K562 (cell line): Measurements from ENCODE around the gene SPAG9. TPM values are rescaled to one million over a fixed set of nuclear protein-coding genes. Genes with fewer than 3 reads are reported as not detected.

Experiments used
- ARNT ChIP-seq, 2 experiments: fragments of 450-650 bp; IDR thresholded peaks; 2 replicates each; pipeline ENCODE4 v1.6.1; 2016; ENCODE audit warnings: mild to moderate bottlenecking in 1 of 2
- E2F3 ChIP-seq: fragments of 250-450 bp; sonication (Bioruptor Pico); IDR thresholded peaks from 2 replicates; pipeline ENCODE4 v1.4.0; 2020; ENCODE audit warnings: mild to moderate bottlenecking
- EP300 ChIP-seq: IDR thresholded peaks from 2 replicates; pipeline ENCODE4 v1.6.1; 2012; ENCODE audit warnings: low read length, improper control_type of control experiment
- FOXA3 ChIP-seq, 2 experiments: fragments of 450-650 bp in 1 of 2; sonication (generic) in 1 of 2; formaldehyde crosslinking; IDR thresholded peaks in 1 of 2; conservative IDR thresholded peaks in 1 of 2; 2 replicates each; pipeline versions ENCODE4 v1.4.0 to v1.8.0; 2020 to 2022; ENCODE audit warnings: mild to moderate bottlenecking in 2 of 2, missing genetic modification reagents in 1 of 2
- GMEB1 ChIP-seq: fragments of 250-450 bp; sonication (Bioruptor Pico); IDR thresholded peaks from 2 replicates; pipeline ENCODE4 v1.4.0; 2020; ENCODE audit warnings: mild to moderate bottlenecking
- MBD1 ChIP-seq: fragments of 250-450 bp; sonication (Bioruptor Pico); IDR thresholded peaks from 2 replicates; pipeline ENCODE4 v1.8.0; 2022; ENCODE audit warnings: inconsistent platforms
- MXI1 ChIP-seq: IDR thresholded peaks from 2 replicates; pipeline ENCODE4 v1.6.1; 2011; ENCODE audit warnings: low read depth, mild to moderate bottlenecking, improper control_type of control experiment, low read length
- MYBL2 ChIP-seq, 2 experiments: fragments of 450-650 bp in 1 of 2; sonication (generic) in 1 of 2; formaldehyde crosslinking in 1 of 2; IDR thresholded peaks; 2 replicates each; pipeline versions ENCODE4 v1.6.1 to v1.8.1; 2017 to 2022; ENCODE audit warnings: borderline replicate concordance in 1 of 2, inconsistent platforms in 1 of 2, low read depth in 1 of 2, mild to moderate bottlenecking in 1 of 2, missing genetic modification reagents in 1 of 2, moderate library complexity in 1 of 2
- RBFOX2 ChIP-seq: fragments of 200-400 bp; formaldehyde crosslinking; IDR thresholded peaks from 2 replicates; pipeline ENCODE4 v1.6.1; 2017; ENCODE audit warnings: low read depth, mild to moderate bottlenecking, low read length, moderate library complexity
- RBM22 ChIP-seq: fragments of 200-400 bp; formaldehyde crosslinking; IDR thresholded peaks from 2 replicates; pipeline ENCODE4 v1.6.1; 2018; ENCODE audit warnings: low read length, low read depth; ENCODE audit not compliant: poor library complexity, severe bottlenecking
- SMC3 ChIP-seq: conservative IDR thresholded peaks from 2 replicates; pipeline ENCODE4 v1.6.1; 2011; ENCODE audit warnings: low read depth, low read length, improper control_type of control experiment; ENCODE audit not compliant: insufficient read depth
- ZKSCAN1 ChIP-seq: fragments of 150-350 bp; IDR thresholded peaks from 2 replicates; pipeline ENCODE4 v1.6.1; 2016; ENCODE audit warnings: low read depth, low read length
- ZNF184 ChIP-seq: sonication (generic); formaldehyde crosslinking; IDR thresholded peaks from 2 replicates; pipeline ENCODE4 v1.5.0; 2020; ENCODE audit warnings: missing genetic modification reagents
- ZNF592 ChIP-seq: fragments of 450-650 bp; IDR thresholded peaks from 2 replicates; pipeline ENCODE4 v1.6.1; 2017; ENCODE audit warnings: antibody characterized with exemption, mild to moderate bottlenecking
- ZNF639 ChIP-seq, 2 experiments: fragments of 200-800 bp in 1 of 2; sonication (Bioruptor generic) in 1 of 2; sonication (generic) in 1 of 2; formaldehyde crosslinking in 1 of 2; IDR thresholded peaks in 1 of 2; conservative IDR thresholded peaks in 1 of 2; 2 replicates each; pipeline versions ENCODE4 v1.5.0 to v1.6.1; 2016 to 2020; ENCODE audit warnings: missing compliant biosample characterization in 1 of 2, missing genetic modification characterization in 1 of 2, missing genetic modification reagents in 1 of 2
- ZNF778 ChIP-seq: fragments of 450-650 bp; formaldehyde crosslinking; IDR thresholded peaks from 2 replicates; pipeline ENCODE4 v1.4.0; 2020; ENCODE audit warnings: mild to moderate bottlenecking, moderate library complexity
- ZNF780A ChIP-seq: fragments of 250-450 bp; sonication (Bioruptor Pico); IDR thresholded peaks from 2 replicates; pipeline ENCODE4 v1.5.0; 2021; ENCODE audit warnings: mild to moderate bottlenecking
- polyA plus RNA-seq, 8 experiments: library from polyadenylated mRNA; depleted of rRNA in 4 of 8; stranded (reverse) in 5 of 8; unstranded in 3 of 8; fragments of >200 nt; fragmentation: Nextera tagmentation in 2 of 8; fragmentation: Illumina TruSeq in 1 of 8; extraction: Ambion mirVana in 2 of 8; extraction: Trizol in 1 of 8; gene quantifications; 2 replicates each; pipeline versions ENCODE4 v1.2.1 to v1.2.3, GENCODE V29; 2011 to 2014; ENCODE audit warnings: inconsistent platforms in 1 of 8, missing spikeins in 1 of 8
- total RNA-seq, 7 experiments: library from RNA; depleted of rRNA in 6 of 7; stranded (reverse); fragments of >200 nt in 6 of 7; fragmentation: Illumina TruSeq in 2 of 7; extraction: Trizol in 2 of 7; gene quantifications; 2 replicates each; pipeline versions ENCODE4 v1.2.1 to v1.2.3, GENCODE V29; 2011 to 2021; ENCODE audit warnings: low replicate concordance in 1 of 7

The SPAG9 gene
- total and polyA plus RNA-seq, 9 of the 15 experiments (the other 6 are each of a cell fraction or from before 2014, with no cell fraction given): 12.2 to 99.2 (median 58.2) TPM

- TF ChIP-seq RBFOX2 (peak; percentile 95), ZNF592 (peak; percentile 63), MYBL2 (IDR thresholded peaks at IDR 0.05; ENCODE audit: low read depth) (no peak), MYBL2 (CRISPR knock-in tag; IDR thresholded peaks at IDR 0.05; ENCODE audit: borderline replicate concordance) (no peak), ZNF778 (CRISPR knock-in tag) (no peak), GMEB1 (no peak), ZNF639 (CRISPR knock-in tag; conservative IDR thresholded peaks at IDR 0.05 in 1 of 2, IDR thresholded peaks at IDR 0.05 in 1 of 2) (peak in 1 of 2 experiments; percentile 32; a peak in 1 of 4 replicates), SMC3 (no peak), FOXA3 (CRISPR knock-in tag; conservative IDR thresholded peaks at IDR 0.05 in 1 of 2, IDR thresholded peaks at IDR 0.05 in 1 of 2) (peak; percentile 42 to 50; a peak in 2 of 4 replicates), ARNT (IDR thresholded peaks at IDR 0.05) (no peak), EP300 (peak; percentile 76), ZNF184 (no peak), E2F3 (no peak; the same call in 1 of the 2 replicates), ZNF780A (CRISPR knock-in tag) (no peak; the same call in 1 of the 2 replicates), MBD1 (CRISPR knock-in tag) (no peak), RBM22 (no peak), ZKSCAN1 (no peak), MXI1 (no peak)
These were observed 176.4 kb downstream of the SPAG9 start (continued) for GRCh38 chr17:50944054-50944901.
